NCI-H1092 (cell line): ENCODE results near the gene ENOX1.

ENCODE experiments used
- DNase-seq: peaks from one replicate; lab custom pipeline; 2025; lab: John Stamatoyannopoulos, UW

The ENOX1 gene

DNA sequence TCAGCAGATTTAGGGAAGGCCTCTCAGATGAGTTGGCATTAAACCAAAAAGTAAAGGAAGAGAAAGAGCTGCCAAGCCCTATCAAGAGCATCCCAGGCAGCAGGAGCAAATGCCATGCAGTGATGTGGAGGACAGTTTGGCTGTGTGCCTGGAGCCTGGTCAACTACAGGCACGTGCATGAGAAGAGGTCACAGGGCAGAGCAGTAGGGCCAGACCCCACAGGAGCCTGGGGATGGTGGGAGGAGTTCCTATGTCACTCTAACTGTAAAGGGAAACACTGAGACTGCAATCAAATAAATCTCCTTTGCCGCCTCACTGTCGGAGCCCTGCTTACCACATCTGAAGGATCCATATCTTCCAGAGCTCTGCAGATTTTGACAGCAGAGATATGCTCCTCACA is 240.5 kb downstream of the ENOX1 start:
- DNase-seq, result peak; percentile 13

DNA sequence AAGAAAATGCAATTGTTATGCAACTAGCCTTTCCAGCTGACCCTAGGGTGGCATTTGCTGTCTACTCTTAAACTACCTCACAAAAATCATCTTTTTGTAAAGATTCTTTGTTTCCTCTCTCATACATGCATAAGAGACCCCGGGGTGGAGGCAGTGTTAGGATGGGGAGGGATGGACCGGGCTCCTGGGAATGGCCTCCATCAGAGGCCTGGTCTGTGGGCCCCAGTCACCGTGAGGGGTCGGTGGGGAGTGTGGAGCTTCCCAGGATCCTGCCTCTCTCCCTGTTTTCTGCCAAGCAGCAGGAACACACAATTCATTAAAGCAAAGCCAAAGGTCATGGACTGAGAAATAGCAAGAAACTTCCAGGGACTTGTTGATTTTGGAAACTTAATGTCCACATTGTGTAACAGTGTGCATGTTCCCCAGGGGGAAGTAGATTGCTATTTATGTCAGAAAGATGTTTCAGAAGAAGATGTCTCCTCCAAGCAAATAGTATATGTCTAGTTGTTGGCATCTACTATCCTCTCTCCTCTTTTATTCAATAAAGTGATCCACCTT is 241.4 kb downstream of the ENOX1 start:
- no peak for DNase-seq

DNA sequence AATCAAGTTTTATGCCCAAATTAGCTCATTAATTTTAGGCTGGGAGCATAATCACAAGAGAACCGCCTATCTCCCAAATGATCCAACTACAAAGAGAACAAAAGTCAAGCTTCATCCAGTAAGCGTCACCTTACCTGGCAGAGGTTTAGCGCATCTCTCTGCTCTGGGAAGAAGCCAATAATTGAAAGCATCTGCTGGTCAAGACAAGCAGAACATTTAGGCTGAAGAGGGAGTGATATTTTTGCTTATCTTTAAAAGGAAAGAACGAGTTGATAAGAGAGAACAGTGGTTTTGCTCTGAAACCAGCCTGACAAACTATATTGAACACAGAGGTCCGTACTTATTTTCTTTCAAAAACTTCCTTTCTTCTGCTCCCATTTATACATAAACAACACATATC is 242.1 kb downstream of the ENOX1 start:
- DNase-seq, result no peak

DNA sequence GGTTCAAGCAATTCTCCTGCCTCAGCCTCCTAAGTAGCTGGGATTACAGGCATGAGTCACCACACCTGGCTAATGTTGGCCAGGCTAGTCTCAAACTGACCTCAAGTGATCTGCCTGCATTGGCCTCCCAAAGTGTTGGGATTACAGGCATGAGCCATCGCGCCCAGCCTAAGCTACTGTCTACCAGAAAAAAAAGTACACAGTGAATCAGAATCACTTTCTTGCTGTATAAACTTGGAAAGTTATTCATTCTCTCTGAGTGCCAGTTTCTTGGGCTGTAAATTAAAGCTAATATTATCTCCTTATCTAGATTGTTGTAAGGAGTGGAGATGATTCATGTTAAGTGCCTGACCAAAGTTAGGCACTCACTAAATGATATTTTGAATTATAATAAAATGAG is 242.8 kb downstream of the ENOX1 start:
- no peak for DNase-seq

DNA sequence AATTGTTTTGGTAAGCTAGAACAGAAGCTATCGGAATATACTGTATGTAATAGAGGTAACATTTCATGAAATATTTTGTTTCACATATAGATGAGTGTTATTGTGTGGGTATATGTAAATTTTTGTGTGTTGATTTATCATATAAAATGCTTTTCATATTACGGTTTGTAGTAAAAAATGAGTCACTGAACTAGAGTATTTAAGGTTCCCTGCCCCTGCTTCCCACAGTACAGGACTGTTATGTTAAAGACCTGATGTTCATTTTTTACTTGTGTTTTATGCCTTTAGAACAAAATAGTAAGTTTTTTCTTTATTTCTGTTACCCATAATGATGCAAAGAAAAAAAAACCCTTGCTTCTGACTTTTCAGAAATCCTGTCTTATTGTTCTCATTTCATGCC is 243.4 kb downstream of the ENOX1 start:
- DNase-seq, result no peak

DNA sequence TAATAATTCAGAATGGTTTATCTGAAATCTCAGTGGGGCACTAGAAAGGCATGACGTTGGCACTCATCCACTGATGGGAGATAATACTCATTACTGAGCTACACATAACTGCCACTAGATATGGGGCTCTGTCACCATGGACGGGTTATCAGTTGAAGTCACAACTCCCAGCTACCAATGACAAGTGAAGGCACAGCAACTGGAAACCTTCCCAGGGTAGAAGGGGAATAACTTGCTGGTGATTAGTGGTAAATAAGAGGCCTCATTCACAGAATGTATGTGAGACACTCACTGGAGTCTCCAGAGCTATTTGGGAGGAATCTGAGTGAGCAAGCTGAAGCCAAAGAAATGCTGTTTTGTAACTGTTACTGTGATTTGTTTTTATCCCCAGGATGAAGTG is 249.6 kb downstream of the ENOX1 start:
- DNase-seq, result no peak

DNA sequence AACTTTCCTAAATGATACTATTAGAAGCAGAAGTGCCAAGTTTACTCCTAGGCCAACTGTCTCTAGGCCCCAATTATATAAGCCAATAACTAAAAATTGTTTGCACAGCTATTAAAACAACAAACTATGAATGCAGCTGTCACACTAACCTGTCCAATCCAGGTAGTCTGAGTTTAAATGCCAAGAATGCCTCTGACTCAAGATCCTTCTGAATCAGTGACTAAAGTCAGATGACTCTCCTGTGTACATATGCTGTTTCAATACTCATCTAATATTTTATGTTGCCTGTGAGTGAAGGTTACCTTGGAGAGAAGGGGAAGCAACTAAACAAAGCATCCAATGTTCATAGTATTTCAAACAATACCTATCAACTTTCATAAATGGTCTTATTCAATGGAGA is 257.0 kb downstream of the ENOX1 start:
- no peak for DNase-seq

DNA sequence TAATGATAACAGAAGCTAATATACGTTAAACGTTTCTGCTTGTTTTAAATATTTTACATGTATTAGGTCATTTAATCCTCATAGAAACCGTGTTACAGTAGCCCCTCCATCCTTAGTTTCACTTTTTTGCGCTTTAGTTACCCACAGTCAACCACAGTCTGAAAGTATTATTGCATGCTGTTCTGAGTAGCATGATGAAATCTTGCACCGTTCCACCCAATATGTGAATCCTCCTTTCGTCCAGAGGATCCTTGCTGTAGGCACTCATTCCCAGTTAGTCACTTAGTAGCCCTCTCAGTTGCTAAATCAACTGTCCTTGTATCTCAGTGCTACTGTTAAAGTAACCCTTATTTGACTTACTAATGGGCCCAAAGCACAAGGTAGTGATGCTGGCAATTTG is 257.8 kb downstream of the ENOX1 start:
- no peak for DNase-seq

DNA sequence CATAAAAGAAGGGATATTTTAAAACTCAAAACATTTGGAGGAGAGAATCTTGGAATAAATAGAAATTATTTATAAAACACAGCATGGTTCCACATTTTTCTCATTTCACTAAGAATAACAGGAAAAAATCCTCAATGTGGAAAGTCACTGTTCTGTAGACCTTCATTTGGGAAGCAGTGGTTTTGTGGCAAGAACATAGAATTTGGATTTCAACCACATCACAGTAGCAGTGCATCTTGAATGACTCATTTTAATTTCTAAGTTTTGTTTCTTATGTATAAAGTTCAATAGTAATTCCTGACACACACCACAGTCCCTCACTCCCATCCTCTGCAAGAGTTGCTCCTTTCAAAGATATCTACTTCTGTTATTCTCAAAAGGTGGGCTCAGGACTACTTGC is 264.0 kb downstream of the ENOX1 start:
- no peak for DNase-seq

DNA sequence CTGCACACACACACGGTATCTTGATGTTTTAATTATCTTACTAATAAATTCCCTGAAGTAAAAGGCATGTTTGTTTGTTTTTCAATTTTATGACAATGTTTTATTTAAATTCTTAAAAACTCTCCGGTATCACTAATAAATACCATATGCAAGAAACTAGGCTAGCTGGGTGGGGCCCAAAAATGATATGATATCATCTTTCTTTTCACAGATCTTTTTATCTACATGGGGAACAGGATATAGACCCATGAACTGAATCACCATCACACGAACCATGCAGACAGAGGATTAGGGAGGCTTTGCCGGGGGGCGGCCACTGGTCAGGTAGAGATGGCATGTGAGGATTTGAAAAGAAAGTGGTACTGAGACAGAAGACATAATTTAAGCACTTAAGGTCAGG is 266.4 kb downstream of the ENOX1 start:
- no peak for DNase-seq

DNA sequence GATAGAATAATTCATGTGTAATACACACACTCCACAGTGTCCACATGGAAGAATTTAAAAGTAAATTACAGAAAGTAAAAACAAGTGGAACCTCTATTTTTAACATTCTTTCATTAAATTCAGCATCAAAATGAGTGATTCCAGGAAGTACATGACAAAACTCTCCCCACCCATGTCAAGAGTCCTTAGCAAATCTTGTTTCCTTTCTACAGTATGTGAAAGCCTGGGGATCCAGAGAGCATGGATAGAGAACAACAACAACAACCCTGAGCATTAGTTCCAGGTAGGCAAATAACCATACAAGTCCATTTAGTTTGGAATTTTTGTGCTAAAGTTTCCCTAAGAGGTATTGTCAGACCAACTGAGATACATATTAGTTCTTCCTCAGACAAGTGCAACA is 267.9 kb downstream of the ENOX1 start:
- no peak for DNase-seq

DNA sequence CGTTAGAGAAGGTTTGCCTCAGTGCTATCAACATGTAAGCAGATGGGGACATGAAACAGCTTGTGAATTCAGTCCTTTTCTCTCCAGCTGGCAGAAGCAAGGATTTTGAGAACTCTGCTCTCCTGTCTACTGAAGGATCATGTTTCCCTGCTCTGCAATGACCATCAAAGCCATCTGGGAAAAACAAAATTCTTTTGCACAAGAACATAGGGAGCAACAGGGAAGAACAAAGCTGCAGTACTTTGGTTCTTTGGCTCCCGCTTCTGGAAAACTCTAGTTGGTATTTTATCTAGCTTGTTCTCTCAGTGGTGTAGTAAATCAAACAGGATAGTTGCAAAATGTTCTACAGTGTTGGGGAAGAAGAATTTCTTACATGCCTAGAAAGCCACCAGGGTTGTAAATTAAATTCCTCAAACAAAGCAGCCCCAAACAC is 270.4 kb downstream of the ENOX1 start:
- no peak for DNase-seq

DNA sequence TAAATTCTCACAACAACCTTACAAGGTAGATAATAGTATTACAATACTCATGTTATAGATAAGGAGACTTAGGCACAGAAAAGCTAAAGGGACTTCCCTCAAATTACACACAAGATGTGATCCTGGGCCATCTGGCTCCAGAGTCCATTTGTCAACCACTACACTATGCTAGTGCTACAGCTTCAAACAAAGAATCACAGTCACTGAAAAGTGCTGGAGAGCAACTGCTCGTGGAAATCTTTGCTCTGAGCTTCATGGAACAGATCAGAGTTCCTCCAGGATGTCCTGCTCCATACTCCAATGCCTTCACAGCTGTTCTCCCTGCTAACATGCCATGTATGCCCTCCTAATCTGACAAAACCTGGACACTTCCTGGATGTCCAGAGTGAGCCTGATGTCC is 271.2 kb downstream of the ENOX1 start:
- no peak for DNase-seq

DNA sequence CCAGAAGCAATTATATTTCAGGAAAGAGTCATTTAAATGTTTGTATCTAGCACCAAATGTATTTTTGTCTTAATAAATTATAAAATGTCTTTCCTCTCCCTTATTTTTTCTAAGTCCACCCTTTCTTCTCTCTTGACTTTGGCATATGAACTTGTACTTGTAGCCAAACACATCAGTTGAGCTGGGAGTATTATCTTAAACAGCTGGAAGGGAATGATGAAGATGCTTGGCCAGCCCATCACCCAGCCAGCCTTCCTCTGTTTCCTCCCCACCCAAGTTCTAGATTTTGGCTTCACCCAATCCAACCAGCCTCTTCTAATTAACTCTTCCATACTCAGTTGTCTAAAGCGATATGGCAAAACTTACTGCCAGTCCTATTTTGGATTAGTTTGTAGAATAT is 272.5 kb downstream of the ENOX1 start:
- no peak for DNase-seq

DNA sequence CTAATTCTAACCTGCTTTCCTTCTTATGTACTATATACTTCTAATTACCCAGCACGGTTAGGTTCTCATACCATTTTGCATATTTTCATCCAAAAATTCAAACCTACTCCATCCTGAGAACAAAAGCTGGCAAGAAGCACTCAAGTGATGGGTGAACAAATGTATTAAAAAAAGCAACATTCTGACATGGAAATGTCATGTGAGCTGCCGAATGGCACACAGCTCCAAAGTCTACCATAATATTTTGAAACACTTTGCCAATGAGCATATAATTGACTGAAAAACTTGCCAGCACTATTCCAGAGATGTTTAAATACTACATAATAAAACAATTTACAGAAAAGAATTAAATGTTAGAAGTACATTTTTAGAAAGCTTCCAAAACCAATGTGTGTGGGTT is 274.6 kb downstream of the ENOX1 start:
- DNase-seq, result no peak

DNA sequence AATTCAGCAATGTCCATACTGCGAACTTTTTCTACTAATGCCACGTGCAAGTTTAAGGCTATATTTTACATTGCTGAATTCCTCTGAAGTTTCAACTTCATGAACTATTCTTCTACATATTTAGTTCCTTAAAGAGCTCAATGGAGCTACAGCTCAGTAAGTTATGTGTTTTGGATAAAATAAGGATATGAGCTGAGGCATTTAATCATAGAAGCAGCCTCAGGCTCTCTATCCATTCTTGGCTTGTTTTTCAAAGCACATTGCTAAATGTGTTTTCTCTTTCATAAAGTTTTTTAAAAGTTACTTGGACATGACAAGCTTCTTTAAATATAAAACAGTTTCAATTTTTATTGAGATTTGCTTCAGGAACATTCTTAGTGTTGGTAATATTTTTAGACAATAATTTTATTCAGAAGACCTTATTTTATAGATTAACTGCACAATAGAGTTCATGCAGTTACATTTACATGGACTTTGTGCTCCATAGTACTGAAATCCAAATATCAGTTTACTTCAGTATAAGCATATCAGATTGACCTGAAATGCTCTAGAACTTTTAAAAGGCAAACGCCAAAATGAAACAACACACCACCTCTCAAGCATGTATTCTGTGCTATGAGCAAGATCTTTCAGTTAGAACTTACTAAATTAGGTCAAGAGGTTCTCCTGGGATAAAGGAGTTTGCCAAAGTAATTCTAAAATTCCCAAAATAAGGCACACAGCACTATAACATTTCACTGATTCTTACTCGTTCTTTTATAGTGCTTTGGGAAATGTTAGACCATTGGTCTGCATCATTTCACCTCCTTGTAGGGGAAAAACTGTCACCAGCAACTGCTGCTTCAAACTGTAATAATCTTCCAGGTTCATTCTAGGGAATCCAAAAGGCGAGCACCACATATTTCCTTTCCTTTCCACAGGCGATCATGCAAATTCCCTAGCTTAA is 275.5 kb downstream of the ENOX1 start:
- no peak for DNase-seq

DNA sequence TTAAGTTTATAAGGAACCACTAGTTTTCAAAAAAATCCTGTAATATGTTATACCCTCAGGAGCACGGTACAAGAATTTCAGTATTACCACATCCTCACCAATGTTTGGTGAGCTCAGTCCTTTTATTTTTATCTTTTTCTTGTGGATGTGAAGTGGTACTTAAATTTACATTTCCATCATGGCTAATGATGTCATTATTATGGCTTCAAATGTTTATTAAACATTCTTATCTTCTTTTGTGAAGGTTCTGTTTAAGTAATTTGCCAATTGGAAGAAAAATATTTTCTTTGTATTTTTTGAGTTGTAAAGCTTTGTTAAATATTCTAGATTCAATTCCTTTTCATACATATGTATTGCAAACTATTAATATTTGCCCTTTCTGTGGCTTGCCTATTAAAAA is 291.0 kb downstream of the ENOX1 start:
- DNase-seq, result no peak

DNA sequence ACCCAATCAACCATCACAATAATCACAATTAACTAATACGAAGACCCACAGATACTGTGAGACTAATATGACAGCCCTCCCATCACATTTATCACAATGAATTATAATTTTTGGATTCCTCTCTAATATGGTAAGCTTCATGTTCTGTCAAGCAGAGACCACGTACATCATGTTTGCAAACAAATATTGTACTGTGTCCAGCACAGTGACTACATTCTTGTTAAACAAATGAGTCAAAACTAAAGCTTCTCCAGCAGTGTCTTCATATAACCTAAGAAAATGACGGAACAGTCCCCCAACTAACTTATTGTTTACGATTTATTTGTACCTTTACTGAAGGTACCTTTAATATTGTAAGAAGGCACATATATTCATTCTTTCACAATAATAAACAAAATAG is 292.6 kb downstream of the ENOX1 start:
- no peak for DNase-seq

DNA sequence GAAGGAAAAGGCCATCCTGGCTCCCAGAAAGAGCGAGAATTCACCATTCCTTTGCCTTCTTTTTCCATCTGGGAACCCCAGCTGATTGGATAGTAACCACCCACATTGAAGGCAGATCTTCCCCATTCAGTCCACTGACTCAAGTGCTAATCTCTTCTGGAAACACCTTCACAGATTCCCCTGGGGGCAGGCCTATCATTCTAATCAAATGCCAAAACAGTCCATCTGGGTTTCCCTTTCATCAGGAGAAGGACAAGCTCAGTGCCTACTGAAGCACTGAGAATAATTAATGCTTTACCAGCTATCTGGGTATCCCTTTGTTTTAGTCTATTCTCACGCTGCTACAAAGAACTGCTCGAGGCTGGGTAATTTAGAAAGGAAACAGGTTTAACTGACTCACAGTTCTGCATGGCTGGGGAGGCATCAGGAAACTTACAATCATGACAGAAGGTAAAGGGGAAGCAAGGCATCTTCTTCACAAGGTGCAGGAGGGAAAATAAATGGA is 293.2 kb downstream of the ENOX1 start:
- DNase-seq, result no peak

DNA sequence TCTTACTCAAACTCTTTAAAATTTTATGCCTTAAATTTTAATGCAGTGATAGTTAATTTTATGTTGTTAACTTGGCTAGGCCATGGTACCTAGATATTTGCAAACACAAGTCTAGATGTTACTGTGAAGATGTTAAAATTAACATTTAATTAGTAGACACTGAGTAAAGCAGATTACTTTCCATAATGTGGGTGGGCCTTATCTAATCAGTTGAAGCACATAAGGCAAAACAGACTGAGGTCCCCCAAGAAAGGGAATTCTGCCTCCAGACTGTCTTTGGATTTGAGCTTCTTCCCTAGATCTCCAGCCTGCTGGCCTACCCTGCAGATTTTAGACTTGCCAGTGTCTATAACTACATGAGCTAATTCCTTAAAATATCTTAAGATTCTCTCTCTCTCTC is 294.0 kb downstream of the ENOX1 start:
- DNase-seq, result no peak

DNA sequence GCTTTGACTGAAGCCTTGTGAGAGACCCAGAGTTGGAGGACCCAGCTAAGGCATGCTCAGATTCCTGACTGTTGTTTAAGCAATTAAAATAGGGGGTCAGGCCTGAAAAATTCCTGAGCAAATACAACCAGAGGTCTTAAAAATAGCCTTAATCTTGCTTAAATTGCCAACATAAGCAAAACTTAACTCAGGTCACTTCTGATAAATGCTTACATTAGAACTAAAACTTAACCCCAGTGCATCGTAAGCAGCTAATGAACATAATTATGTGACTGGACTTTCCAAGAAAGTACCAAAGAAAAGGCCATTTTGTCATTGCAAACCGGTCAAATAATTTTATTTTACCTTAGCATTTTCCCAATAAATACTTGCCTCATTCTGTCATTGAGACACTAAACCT is 294.5 kb downstream of the ENOX1 start:
- no peak for DNase-seq

DNA sequence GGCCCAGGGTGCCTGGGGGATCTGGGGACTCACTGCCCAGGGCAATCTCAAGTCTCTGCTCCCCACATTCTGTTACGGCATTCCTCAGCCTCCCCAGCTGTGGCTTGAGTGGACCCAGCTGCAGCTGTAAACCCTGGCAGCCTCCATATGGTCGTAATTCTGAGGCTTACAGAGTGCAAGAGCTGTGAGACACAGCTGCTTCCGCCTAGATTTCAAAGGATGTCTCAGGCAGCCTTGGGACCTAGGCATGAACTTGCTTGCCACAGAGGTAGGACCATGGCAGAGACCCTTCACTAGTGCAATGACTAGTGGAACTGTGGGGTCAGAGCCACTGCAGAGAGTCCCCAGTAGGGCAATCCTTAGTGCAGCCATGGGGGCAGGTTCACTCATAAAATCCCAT is 297.5 kb downstream of the ENOX1 start:
- DNase-seq, result no peak

DNA sequence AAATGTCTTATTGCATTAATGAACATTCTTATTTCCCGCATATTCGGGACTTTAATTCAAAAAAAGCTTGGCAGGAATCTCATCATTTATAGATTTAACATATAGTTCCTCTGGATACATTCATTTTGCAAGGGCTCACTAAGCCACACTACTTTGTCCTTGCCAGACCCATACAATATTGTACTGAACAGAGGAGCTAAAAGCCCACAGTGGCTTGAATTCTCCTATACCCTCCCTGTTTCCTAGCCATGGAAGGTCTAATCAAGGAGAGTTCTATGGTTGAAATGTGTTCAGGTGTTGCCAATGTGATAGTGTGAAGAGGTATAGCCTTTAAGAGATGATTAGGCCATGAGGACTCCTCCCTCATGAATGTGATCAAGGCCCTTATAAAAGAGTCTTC is 298.9 kb downstream of the ENOX1 start:
- no peak for DNase-seq

DNA sequence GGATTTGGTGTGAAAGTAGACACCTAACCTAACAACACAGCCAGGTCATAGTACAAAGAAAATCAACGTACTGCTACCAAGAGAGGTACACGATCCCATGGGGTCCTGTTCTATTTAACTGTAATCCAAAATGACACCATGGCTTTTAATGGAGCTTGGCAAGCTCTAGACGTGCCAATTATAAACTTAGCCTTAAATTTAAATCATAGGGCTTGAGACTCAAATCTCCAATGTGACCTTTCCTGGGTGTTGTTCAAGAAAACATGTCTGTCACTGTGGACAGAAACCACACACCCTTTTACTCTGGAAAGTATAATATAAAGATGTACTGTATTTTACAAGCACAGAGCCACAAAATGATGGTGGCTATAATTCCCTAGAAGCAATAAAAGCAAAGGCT is 299.3 kb downstream of the ENOX1 start:
- no peak for DNase-seq
